Mammary epithelial cell (primary cell): Measurements from ENCODE around the gene MAPKAPK5.

Experiments used
- CTCF ChIP-seq, 2 donors: IDR thresholded peaks in 1 of 2; conservative IDR thresholded peaks in 1 of 2; 2 replicates each; pipeline ENCODE4 v1.5.1; 2011 to 2012; ENCODE audit warnings: inconsistent platforms in 2 of 2, low read length in 2 of 2, mild to moderate bottlenecking in 2 of 2, control low read depth in 1 of 2, low read depth in 1 of 2; ENCODE audit not compliant: insufficient read depth in 1 of 2; ENCODE audit errors: extremely low read depth in 1 of 2
- EZH2 ChIP-seq: IDR thresholded peaks from 2 replicates; pipeline ENCODE4 v1.6.1; 2012; ENCODE audit warnings: low read length, inconsistent platforms, borderline replicate concordance

DNA sequence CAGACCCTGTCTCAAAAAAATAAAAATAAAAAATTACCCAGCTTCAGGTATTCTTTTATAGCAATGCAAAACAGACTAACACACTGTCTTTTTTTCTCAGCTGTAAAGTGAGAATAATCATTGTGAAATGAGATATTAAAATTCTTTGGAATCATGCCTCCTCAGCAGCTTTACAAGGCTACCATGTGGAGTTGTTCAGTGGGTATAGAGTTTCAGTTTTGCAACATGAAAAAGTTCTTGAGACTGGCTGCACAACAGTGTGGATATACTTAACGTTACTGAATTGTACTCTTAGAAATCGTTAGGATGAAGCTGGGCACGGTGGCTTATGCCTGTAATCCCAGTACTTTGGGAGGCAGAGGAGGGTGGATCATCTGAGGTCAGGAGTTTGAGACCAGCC is 15.7 kb upstream of the MAPKAPK5 start:
- no peak for TF ChIP-seq CTCF (conservative IDR thresholded peaks at IDR 0.05 in 1 of 2, IDR thresholded peaks at IDR 0.05 in 1 of 2; ENCODE audit: extremely low read depth in 1 of 2, insufficient read depth in 1 of 2, low read depth in 1 of 2, low read length in 2 of 2)
- no peak for TF ChIP-seq EZH2
